Suppressor macrophage (primary cell): ENCODE data around the gene AKR1B1.
A peak's percentile ranks its signal among the peaks of the same experiment; 100 is the strongest.
"Not testable (repeated sequence)": the region's sequence is repeated elsewhere in the genome, so short reads cannot be mapped to it uniquely, and the experiment has no call there.

Source experiments
- DNase-seq, 4 experiments: peaks; one replicate each; pipeline ENCODE4 v3.0.0-alpha.2; 2020 to 2022
- total RNA-seq, 17 experiments: gene quantifications; one replicate each; lab custom pipeline; 2026; ENCODE audit warnings: mixed read lengths in 6 of 17, inconsistent platforms in 3 of 17; lab: John Stamatoyannopoulos, UW

The AKR1B1 gene
- total RNA-seq, result 25.3 to 57.6 (median 40.9) reads per million in 17 experiments

- DNase-seq, result peak; percentile 91 to 96 (median 93)
Observed at GRCh38 chr7:134458806-134459698, at the start of gene AKR1B1. Gene AKR1B1, minus strand, starts transcription at chr7:134459100. Its CDS starts 38 bp downstream, at chr7:134459062.

- no peak for DNase-seq
Observed at GRCh38 chr7:134505856-134506255, 47.0 kb upstream of the AKR1B1 start.

GRCh38 chr7:134504660-134505164, 45.8 kb upstream of the AKR1B1 start:
- no peak for DNase-seq

- peak; percentile 74 to 92 (median 87) for DNase-seq
Observed at GRCh38 chr7:134502463-134503371, 43.8 kb upstream of the AKR1B1 start.

GRCh38 chr7:134500982-134501381, 42.1 kb upstream of the AKR1B1 start:
- DNase-seq, result no peak

GRCh38 chr7:134500406-134500805, 41.5 kb upstream of the AKR1B1 start:
- DNase-seq, result no peak

- DNase-seq, result no peak
Observed at GRCh38 chr7:134495546-134495945, 36.6 kb upstream of the AKR1B1 start.

GRCh38 chr7:134493091-134493490, 34.2 kb upstream of the AKR1B1 start:
- DNase-seq, result no peak

- DNase-seq, result not testable (repeated sequence)
Observed at GRCh38 chr7:134487721-134488120, 28.8 kb upstream of the AKR1B1 start.

- DNase-seq, result no peak
Observed at GRCh38 chr7:134485203-134485602, 26.3 kb upstream of the AKR1B1 start.

- no peak for DNase-seq
Observed at GRCh38 chr7:134483296-134483695, 24.4 kb upstream of the AKR1B1 start.

- no peak for DNase-seq
Observed at GRCh38 chr7:134482858-134483257, 24.0 kb upstream of the AKR1B1 start.

GRCh38 chr7:134481167-134481566, 22.3 kb upstream of the AKR1B1 start:
- no peak for DNase-seq

GRCh38 chr7:134480730-134481129, 21.8 kb upstream of the AKR1B1 start:
- DNase-seq, result peak in 1 of 4 experiments; percentile 22

- no peak for DNase-seq
Observed at GRCh38 chr7:134480202-134480601, 21.3 kb upstream of the AKR1B1 start.

- DNase-seq, result no peak
Observed at GRCh38 chr7:134478707-134479106, 19.8 kb upstream of the AKR1B1 start.

- no peak for DNase-seq
Observed at GRCh38 chr7:134477954-134478353, 19.1 kb upstream of the AKR1B1 start.

GRCh38 chr7:134476044-134476443, 17.1 kb upstream of the AKR1B1 start:
- no peak for DNase-seq

GRCh38 chr7:134474828-134475227, 15.9 kb upstream of the AKR1B1 start:
- DNase-seq, result peak; percentile 23 to 77 (median 53)

GRCh38 chr7:134473861-134474291, 15.0 kb upstream of the AKR1B1 start:
- no peak for DNase-seq

- no peak for DNase-seq
Observed at GRCh38 chr7:134472572-134473244, 13.8 kb upstream of the AKR1B1 start.

GRCh38 chr7:134470864-134471263, 12.0 kb upstream of the AKR1B1 start:
- DNase-seq, result peak; percentile 44 to 67 (median 62)
